GM12874 (cell line): Measurements from ENCODE around the gene GUCA2A.

ENCODE experiments used
- TF ChIP-seq, protein P1 (sequence below): IDR thresholded peaks from 2 replicates; pipeline ENCODE4 v1.5.1; 2011; ENCODE audit warnings: low read depth, mild to moderate bottlenecking, control low read depth, low read length, moderate library complexity; ENCODE audit not compliant: insufficient read depth

GUCA2A gene

GRCh38 chr1:42164551-42165420, at the start of gene GUCA2A:
Gene GUCA2A, minus strand, starts transcription at chr1:42164745. Its CDS starts 33 bp downstream, at chr1:42164712.
- TF ChIP-seq, protein P1, sequence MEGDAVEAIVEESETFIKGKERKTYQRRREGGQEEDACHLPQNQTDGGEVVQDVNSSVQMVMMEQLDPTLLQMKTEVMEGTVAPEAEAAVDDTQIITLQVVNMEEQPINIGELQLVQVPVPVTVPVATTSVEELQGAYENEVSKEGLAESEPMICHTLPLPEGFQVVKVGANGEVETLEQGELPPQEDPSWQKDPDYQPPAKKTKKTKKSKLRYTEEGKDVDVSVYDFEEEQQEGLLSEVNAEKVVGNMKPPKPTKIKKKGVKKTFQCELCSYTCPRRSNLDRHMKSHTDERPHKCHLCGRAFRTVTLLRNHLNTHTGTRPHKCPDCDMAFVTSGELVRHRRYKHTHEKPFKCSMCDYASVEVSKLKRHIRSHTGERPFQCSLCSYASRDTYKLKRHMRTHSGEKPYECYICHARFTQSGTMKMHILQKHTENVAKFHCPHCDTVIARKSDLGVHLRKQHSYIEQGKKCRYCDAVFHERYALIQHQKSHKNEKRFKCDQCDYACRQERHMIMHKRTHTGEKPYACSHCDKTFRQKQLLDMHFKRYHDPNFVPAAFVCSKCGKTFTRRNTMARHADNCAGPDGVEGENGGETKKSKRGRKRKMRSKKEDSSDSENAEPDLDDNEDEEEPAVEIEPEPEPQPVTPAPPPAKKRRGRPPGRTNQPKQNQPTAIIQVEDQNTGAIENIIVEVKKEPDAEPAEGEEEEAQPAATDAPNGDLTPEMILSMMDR, result no peak

DNA sequence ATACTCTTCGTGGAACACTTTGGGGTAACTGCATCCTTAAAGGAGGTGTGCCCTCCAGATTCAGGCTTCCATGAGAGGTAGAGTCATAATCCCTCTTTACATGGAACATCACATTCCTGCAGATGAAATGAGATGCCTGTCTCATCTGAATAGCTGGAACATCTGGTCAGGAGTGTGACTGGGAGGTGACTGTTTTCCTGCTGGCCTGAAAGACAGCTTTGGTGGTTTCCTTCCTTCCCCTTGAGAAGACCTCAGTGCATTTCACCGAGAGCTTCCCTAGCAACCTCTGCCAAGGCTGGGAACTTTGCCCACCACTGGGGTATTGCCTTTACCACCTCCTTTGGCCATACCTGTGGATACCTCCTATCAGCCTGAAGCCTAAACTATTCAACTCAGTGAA, 46.7 kb upstream of the GUCA2A start:
- TF ChIP-seq, protein P1, result no peak

DNA sequence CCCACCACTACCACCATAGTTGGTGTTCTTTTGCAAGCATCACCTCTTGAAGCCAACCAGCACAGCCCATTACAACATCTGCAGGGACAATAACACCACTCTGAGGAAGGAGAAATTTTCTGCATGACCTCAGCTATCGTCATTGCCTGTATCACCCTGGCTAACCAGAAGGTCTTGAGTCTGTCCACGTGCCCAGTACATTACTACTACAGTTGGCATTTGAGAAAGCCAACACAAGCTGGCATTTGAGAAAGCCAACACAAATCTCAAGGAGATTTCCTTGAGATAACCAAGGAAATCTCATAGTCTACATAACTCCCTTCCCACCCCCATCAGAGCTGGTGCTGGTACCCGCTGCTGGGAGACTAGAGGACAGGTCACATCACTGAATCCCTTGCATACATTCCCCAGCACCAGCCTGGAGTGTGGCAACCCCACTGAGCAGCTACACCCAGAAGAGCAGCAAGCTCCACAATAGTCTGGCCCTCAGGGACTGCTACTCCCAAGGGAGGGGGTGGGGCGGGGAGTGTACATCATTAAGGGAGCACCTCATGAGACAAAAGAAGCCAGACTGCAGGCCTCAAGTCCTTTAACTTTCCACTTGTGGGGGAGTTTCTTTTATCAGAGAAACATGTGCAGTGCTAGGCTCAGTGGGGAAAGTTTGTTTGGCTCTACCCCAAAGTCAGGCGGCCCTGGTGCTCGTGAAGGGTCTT, 46.0 kb upstream of the GUCA2A start:
- TF ChIP-seq, protein P1, result no peak

DNA sequence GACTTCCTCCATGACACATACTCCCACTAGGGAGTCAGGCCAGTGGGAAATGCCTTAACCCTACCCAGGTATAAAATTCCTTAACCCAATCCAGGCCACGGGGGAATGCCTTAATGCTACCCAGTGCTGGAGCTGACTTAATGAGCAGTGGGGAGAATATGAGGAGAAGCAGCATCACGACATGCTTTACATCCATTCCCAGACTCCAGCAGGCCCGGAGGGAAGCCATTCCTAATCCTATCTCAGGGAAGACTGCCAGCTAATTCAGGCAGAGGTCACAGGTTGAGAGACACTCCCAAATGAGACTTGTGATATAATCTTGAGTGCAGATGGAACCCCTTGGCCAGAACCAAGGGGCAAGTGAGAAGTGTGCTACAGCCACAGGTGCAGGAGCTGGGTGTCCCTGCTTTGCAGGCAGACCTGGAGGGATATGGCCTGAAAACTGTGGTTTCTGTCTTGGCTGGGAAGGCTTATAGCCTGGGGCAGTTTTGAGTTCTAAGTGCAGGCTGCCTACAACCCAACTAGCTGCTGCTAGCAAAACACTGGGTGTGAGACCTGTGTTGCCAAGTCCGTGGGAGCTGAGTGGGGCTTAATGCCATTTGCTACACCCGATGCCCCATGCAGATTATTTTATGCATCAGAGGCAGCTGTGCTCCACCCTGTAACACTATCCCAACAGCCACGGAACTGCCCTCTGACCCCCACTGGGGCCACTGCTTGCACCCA, 45.1 kb upstream of the GUCA2A start:
- TF ChIP-seq, protein P1, result no peak

GRCh38 chr1:42206164-42206563, 41.6 kb upstream of the GUCA2A start:
- TF ChIP-seq, protein P1, result no peak

DNA sequence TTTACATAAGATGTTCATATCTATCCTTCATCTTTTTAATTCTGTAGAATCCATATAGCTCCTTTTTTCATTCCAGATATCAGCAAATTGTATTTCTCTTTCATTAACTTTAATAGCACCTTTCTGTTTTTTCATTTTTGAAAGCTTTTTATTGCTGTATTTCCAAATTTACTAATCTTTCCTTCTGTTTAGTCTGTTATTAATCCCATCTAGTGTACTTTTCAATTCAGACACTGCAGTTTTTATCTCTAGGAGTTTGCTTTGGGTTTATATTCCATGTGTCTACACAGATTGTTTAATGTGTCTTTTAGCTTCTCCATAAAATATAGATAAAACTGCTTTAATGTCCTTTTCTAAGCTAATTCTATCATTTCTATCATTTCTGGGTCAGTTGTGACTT, 37.4 kb upstream of the GUCA2A start:
- TF ChIP-seq, protein P1, result no peak

DNA sequence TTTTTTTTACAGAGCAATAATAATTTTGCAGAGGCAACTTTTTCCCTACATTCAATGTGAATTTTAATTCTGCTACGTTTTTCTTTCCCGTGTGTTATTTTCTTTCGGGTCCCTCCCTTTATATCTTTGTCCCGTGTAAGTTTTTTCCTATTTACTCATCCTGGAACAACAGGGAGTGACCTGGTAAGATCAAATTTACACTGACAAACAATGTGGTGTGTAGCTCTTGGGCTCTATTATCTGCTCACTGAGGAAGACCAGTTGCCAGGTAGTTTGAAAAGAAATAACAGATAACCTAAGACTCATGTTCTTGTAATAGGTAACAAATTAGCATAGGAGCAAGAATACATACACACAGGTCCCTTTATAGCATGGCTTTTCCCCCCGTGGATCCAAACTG, 33.7 kb upstream of the GUCA2A start:
- TF ChIP-seq, protein P1, result no peak
